Stimulated activated effector memory CD8-positive, alpha-beta T cell treated with anti-CD3 and anti-CD28 coated beads, Interleukin-12 subunit alpha, Interleukin-12 subunit beta, amount 100 ng/mL, for 72 hours (primary cell): Measurements from ENCODE around the gene AUTS2.
A peak's percentile ranks its signal among the peaks of the same experiment; 100 is the strongest.

Experiments used
- ATAC-seq: fragments of 150-1000 bp; cut with Tn5 transposase; 2 replicates; pipeline ENCODE4 v1.10.0; 2021
- DNase-seq, 2 donors: peaks; one replicate each; pipeline ENCODE4 v3.0.0; 2021 to 2022; ENCODE audit warnings: low spot score in 2 of 2
- H3K27ac Mint-ChIP-seq: one replicate; pipeline ENCODE4 v1.8.0; 2022; ENCODE audit warnings: mild to moderate bottlenecking, mixed read lengths
- H3K36me3 Mint-ChIP-seq: one replicate; pipeline ENCODE4 v1.8.0; 2022; ENCODE audit warnings: mild to moderate bottlenecking, mixed read lengths
- H3K4me1 Mint-ChIP-seq: one replicate; pipeline ENCODE4 v1.8.0; 2022; ENCODE audit warnings: mixed read lengths
- H3K4me3 Mint-ChIP-seq: one replicate; pipeline ENCODE4 v1.8.0; 2022; ENCODE audit warnings: mild to moderate bottlenecking, mixed read lengths
- H3K9me3 Mint-ChIP-seq: one replicate; pipeline ENCODE4 v1.8.0; 2022; ENCODE audit warnings: mixed read lengths

The AUTS2 gene

GRCh38 chr7:69598081-69598486, at the start of gene AUTS2:
TSS of gene AUTS2 (plus strand) at chr7:69598475. CDS start at chr7:69599654, 1,179 bp downstream.
- no peaks in the 10 kb centered on the region for H3K9me3 Mint-ChIP-seq
- ATAC-seq, result peak; percentile 73
- peaks cover 8% of the 10 kb centered on the region for H3K36me3 Mint-ChIP-seq
- peak within 1 kb of the TSS; percentile 74 for H3K27ac Mint-ChIP-seq
- peak; percentile 32 to 62 for DNase-seq
- no peak within 1 kb of the TSS for H3K4me3 Mint-ChIP-seq
- H3K4me1 Mint-ChIP-seq, result no peaks in the 10 kb centered on the region

- DNase-seq (no peak), ATAC-seq (no peak)
- no peak overlapping the region for H3K4me3 Mint-ChIP-seq
- H3K36me3 Mint-ChIP-seq, result no peaks in the 10 kb centered on the region
- H3K4me1 Mint-ChIP-seq, result no peaks in the 10 kb centered on the region
- H3K9me3 Mint-ChIP-seq, result no peaks in the 10 kb centered on the region
- no peak overlapping the region for H3K27ac Mint-ChIP-seq
Observed at GRCh38 chr7:69550991-69551390, 47.3 kb upstream of the AUTS2 start.

- ATAC-seq (no peak), DNase-seq (no peak)
- no peaks in the 10 kb centered on the region for H3K9me3 Mint-ChIP-seq
- no peak overlapping the region for H3K4me3 Mint-ChIP-seq
- no peak overlapping the region for H3K27ac Mint-ChIP-seq
- H3K4me1 Mint-ChIP-seq, result no peaks in the 10 kb centered on the region
- H3K36me3 Mint-ChIP-seq, result no peaks in the 10 kb centered on the region
Observed at GRCh38 chr7:69553190-69553589, 45.1 kb upstream of the AUTS2 start.

GRCh38 chr7:69561266-69561960, 36.9 kb upstream of the AUTS2 start:
- H3K9me3 Mint-ChIP-seq, result no peaks in the 10 kb centered on the region
- DNase-seq (no peak), ATAC-seq (no peak)
- no peak overlapping the region for H3K27ac Mint-ChIP-seq
- no peak overlapping the region for H3K4me3 Mint-ChIP-seq
- no peaks in the 10 kb centered on the region for H3K4me1 Mint-ChIP-seq
- H3K36me3 Mint-ChIP-seq, result no peaks in the 10 kb centered on the region

- Mint-ChIP-seq H3K36me3 (no peaks in the 10 kb centered on the region), H3K4me3 (no peak overlapping the region), H3K9me3 (no peaks in the 10 kb centered on the region), H3K4me1 (no peaks in the 10 kb centered on the region), H3K27ac (no peak overlapping the region)
- DNase-seq, result no peak
- peak; percentile 24 for ATAC-seq
Observed at GRCh38 chr7:69564454-69565417, 33.5 kb upstream of the AUTS2 start.

GRCh38 chr7:69567800-69568199, 30.5 kb upstream of the AUTS2 start:
- no peaks in the 10 kb centered on the region for H3K4me1 Mint-ChIP-seq
- H3K9me3 Mint-ChIP-seq, result no peaks in the 10 kb centered on the region
- no peak for DNase-seq
- no peak overlapping the region for H3K27ac Mint-ChIP-seq
- ATAC-seq, result no peak
- no peaks in the 10 kb centered on the region for H3K36me3 Mint-ChIP-seq
- no peak overlapping the region for H3K4me3 Mint-ChIP-seq

GRCh38 chr7:69568266-69568665, 30.0 kb upstream of the AUTS2 start:
- ATAC-seq, result no peak
- Mint-ChIP-seq H3K27ac (no peak overlapping the region), H3K36me3 (no peaks in the 10 kb centered on the region), H3K4me1 (no peaks in the 10 kb centered on the region), H3K4me3 (no peak overlapping the region), H3K9me3 (no peaks in the 10 kb centered on the region)
- no peak for DNase-seq

GRCh38 chr7:69575651-69576050, 22.6 kb upstream of the AUTS2 start:
- Mint-ChIP-seq H3K9me3 (no peaks in the 10 kb centered on the region), H3K36me3 (no peaks in the 10 kb centered on the region), H3K4me3 (no peak overlapping the region), H3K27ac (no peak overlapping the region), H3K4me1 (no peaks in the 10 kb centered on the region)
- ATAC-seq, result no peak
- DNase-seq, result no peak

- DNase-seq, result no peak
- ATAC-seq, result no peak
- no peaks in the 10 kb centered on the region for H3K36me3 Mint-ChIP-seq
Observed at GRCh38 chr7:69577221-69577620, 21.1 kb upstream of the AUTS2 start.

GRCh38 chr7:69585169-69585568, 13.1 kb upstream of the AUTS2 start:
- ATAC-seq (no peak), DNase-seq (no peak)
- Mint-ChIP-seq H3K36me3 (no peaks in the 10 kb centered on the region), H3K9me3 (no peaks in the 10 kb centered on the region), H3K4me1 (no peaks in the 10 kb centered on the region), H3K27ac (no peak overlapping the region), H3K4me3 (no peak overlapping the region)

More at GRCh38 chr7:69577221-69577620, 21.1 kb upstream of the AUTS2 start:
- H3K9me3 Mint-ChIP-seq, result no peaks in the 10 kb centered on the region
- H3K27ac Mint-ChIP-seq, result no peak overlapping the region
- no peaks in the 10 kb centered on the region for H3K4me1 Mint-ChIP-seq
- H3K4me3 Mint-ChIP-seq, result no peak overlapping the region

- no peaks in the 10 kb centered on the region for H3K9me3 Mint-ChIP-seq
- H3K4me1 Mint-ChIP-seq, result no peaks in the 10 kb centered on the region
- H3K36me3 Mint-ChIP-seq, result no peaks in the 10 kb centered on the region
- ATAC-seq (no peak), DNase-seq (no peak)
- H3K27ac Mint-ChIP-seq, result no peak overlapping the region
- H3K4me3 Mint-ChIP-seq, result no peak overlapping the region
Observed at GRCh38 chr7:69586321-69586720, 12.0 kb upstream of the AUTS2 start.

- DNase-seq, result no peak
- Mint-ChIP-seq H3K27ac (no peak overlapping the region), H3K4me1 (no peaks in the 10 kb centered on the region), H3K36me3 (no peaks in the 10 kb centered on the region), H3K9me3 (no peaks in the 10 kb centered on the region), H3K4me3 (no peak overlapping the region)
- no peak for ATAC-seq
Observed at GRCh38 chr7:69588773-69589172, 9.5 kb upstream of the AUTS2 start.

GRCh38 chr7:69591805-69592204, 6.5 kb upstream of the AUTS2 start:
- DNase-seq (no peak), ATAC-seq (no peak)
- Mint-ChIP-seq H3K4me3 (no peak overlapping the region), H3K9me3 (no peaks in the 10 kb centered on the region), H3K36me3 (no peaks in the 10 kb centered on the region), H3K4me1 (no peaks in the 10 kb centered on the region), H3K27ac (no peak overlapping the region)

GRCh38 chr7:69593511-69593910, 4.8 kb upstream of the AUTS2 start:
- Mint-ChIP-seq H3K27ac (no peak overlapping the region), H3K9me3 (no peaks in the 10 kb centered on the region), H3K4me3 (no peak overlapping the region), H3K36me3 (no peaks in the 10 kb centered on the region), H3K4me1 (no peaks in the 10 kb centered on the region)
- no peak for DNase-seq
- no peak for ATAC-seq

- no peak overlapping the region for H3K4me3 Mint-ChIP-seq
- H3K4me1 Mint-ChIP-seq, result no peaks in the 10 kb centered on the region
- ATAC-seq, result no peak
Observed at GRCh38 chr7:69595415-69595814, 2.9 kb upstream of the AUTS2 start.

GRCh38 chr7:69596056-69596455, 2.2 kb upstream of the AUTS2 start:
- Mint-ChIP-seq H3K36me3 (peaks cover 8% of the 10 kb centered on the region), H3K27ac (no peak overlapping the region), H3K4me1 (no peaks in the 10 kb centered on the region), H3K9me3 (no peaks in the 10 kb centered on the region), H3K4me3 (no peak overlapping the region)
- ATAC-seq (no peak), DNase-seq (no peak)

More at GRCh38 chr7:69595415-69595814, 2.9 kb upstream of the AUTS2 start:
- Mint-ChIP-seq H3K36me3 (peaks cover 8% of the 10 kb centered on the region), H3K9me3 (no peaks in the 10 kb centered on the region), H3K27ac (no peak overlapping the region)
- DNase-seq, result no peak
